Activated gamma-delta T cell treated with Interleukin-2 at 50 U/mL for 16 hours (primary cell): ENCODE results near the gene KCNK4.
"Not testable (repeated sequence)": the region's sequence is repeated elsewhere in the genome, so short reads cannot be mapped to it uniquely, and the experiment has no call there.

Experiments
- DNase-seq: peaks from one replicate; pipeline ENCODE4 v3.0.0-alpha.2; 2020

Gene KCNK4

DNA sequence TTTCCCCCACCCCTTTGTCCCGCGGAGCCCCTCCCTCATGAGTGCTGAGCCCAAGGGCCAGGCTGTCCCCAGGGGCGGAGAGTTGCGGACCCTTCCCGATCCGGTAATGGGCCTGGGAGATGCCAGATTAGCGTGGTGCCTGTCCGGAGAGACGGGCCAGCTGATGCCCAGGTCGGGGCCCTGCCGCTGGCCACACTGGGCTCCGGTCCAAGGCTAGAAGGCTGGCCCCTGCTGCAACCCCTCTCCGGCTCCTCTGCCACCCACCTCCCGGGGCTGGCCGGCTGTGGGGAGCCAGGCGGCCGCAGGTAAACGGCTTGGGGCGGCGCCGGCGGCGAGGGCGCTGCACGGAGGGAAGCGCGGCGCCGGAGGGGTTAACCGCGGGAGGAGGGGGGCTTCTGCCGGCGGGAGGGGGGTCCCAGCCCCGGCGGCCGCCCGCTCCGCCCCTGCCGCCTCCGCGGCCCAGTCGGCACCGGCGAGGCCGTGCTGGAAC is at the start of gene KCNK4:
TSS of gene KCNK4 (plus strand) at position 41 of the 490 bp plus-strand sequence. CDS start 1,717 bp downstream, outside the sequence.
- DNase-seq: no peak

GRCh38 chr11:64241491-64242374 is 49.4 kb upstream of the KCNK4 start:
- no peak for DNase-seq

- no peak for DNase-seq
Observed at GRCh38 chr11:64243236-64243854, 47.8 kb upstream of the KCNK4 start.

DNA sequence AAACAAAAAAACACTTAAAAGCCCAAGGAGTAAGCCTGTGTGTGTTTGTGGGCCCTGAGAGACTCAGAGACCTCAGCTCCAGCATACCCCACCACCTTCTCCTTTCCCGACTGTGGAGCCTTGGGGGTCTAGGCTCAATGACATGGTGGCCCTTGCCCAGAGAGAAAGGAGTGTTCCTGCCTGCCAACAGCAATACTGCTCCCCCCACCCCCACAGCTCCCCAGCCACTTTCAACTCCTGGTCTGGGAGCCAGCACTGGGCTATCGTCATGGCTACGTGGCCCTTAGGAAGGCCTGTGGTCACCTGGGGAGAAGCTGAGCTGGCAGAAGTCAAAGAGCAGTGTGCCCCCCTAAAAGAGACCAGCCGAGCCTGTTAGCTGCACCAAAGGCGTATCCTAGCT is 47.0 kb upstream of the KCNK4 start:
- no peak for DNase-seq

- DNase-seq: no peak
Observed at GRCh38 chr11:64244966-64245365, 46.1 kb upstream of the KCNK4 start.

- DNase-seq: peak; percentile 73
Observed at GRCh38 chr11:64245401-64245796, 45.7 kb upstream of the KCNK4 start.

GRCh38 chr11:64245797-64246620 is 45.1 kb upstream of the KCNK4 start:
- peak; percentile 70 for DNase-seq

GRCh38 chr11:64246621-64246870 is 44.6 kb upstream of the KCNK4 start:
- DNase-seq: not testable (repeated sequence)

GRCh38 chr11:64246871-64247728 is 44.0 kb upstream of the KCNK4 start, which contains the start of gene PPP1R14B:
TSS of gene PPP1R14B (minus strand) at chr11:64246943. CDS start at chr11:64246673, 270 bp downstream.
- DNase-seq: peak; percentile 79

DNA sequence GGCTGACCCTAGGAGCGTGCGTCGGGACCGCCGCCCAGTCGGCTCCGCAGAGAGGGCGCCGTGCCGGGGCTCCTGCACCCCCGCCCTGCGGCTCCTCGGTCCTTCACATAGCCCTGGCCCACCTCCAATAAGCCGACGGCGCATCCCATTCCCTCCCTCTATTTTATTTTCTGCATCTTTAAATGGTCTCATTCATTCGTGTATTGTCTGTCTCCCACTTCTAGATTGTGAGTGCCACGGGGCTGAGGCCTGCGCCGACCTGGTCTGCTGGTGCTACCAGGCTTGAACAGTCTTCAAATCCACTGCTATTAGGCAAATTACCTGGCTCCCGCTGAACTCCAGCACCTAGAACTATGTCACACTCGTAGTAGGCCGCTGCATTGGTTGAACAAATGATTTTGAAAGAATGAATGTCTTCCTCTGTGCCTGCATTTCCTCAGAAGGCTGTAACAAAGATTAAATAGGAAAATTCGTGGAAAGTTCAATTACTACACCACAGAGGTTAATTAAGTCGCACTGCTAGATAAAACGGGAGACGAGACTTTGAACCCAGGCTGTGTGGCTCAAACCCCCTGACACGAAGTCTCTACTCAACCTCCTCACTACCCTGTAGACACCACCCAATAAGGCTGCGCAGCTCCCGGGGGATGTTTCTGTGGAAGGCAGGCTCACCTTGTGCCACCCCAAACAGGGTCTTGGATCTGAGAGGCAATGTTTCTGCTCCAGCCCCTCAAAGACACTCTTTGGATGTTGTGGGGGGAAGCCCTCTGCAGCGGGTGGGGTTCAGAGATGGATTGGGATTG is 43.2 kb upstream of the KCNK4 start:
- DNase-seq: no peak

GRCh38 chr11:64248578-64248977 is 42.5 kb upstream of the KCNK4 start:
- DNase-seq: no peak

DNA sequence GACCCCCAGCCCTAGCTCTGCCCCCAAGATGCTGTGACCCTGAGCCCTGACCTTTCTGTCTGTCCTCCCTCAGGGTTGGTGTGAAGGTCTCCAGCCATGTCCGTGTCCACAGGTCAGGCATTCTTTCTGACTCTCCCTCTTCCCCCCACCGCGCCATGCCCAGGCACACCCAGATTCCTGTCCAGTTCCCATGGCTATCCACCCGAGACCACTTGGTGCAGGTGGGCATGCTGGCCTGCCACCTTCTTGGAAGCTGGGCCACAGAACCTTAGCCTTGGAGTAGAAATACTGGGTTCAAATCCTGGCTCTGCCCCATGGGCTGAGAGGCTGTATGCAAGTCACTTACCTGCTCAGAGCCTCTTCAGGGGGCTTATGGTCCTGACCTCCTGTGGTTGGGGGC is 42.1 kb upstream of the KCNK4 start:
- no peak for DNase-seq

GRCh38 chr11:64249563-64250414 is 41.3 kb upstream of the KCNK4 start:
- DNase-seq: no peak

- no peak for DNase-seq
Observed at GRCh38 chr11:64250415-64251015, 40.6 kb upstream of the KCNK4 start.

DNA sequence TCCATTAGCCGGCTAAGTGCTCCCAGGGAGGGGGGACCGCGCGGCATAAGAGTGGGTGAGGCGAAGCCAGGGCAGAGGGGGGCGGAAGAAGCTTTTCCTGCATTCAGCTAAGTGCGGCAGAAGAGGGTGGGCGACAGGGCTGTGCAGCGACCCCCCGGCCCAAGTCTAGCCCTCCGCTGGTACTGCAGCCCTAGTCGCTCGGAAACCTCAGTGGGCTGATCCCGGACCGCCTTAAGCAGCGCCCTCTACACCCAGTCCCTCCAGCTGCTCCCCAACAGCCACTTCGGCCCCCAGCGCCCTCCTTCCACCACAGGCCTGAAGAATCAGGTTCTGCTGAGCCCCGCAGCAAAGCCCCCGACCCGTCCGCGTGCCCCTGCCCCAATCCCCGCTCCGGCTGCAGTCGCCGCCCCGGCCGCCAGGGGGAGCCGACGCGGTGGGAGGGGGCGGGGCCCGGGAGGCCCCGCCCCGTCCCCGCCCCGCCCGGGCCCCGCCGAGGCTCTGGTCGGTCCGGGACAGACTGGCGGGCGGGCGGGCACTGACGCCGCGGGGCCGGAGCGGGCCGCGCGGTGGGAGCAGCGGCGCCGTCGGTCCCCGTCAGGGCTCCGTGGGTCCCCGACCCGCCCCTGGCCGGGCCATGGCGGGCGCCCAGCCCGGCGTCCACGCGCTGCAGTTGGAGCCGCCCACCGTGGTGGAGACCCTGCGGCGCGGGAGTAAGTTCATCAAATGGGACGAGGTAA is 39.9 kb upstream of the KCNK4 start, which contains the start of gene PLCB3:
TSS of gene PLCB3 (plus strand) at position 515 of the 737 bp plus-strand sequence. CDS start at position 635, 120 bp downstream.
- peak; percentile 59 for DNase-seq

DNA sequence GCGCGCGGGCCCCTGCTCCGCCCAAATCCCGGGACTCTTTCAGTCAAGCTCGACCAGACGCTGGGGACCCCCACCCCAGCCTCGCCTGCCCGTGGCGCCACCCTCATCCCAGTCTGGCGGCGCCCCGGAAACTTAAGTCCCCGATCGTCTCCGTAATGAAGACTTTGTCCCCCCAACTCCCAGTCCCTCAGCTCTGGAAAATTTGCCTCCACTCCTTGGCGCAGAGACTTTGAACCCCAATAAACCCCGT is 39.4 kb upstream of the KCNK4 start:
- no peak for DNase-seq

GRCh38 chr11:64252003-64252872 is 38.9 kb upstream of the KCNK4 start:
- DNase-seq: no peak

- DNase-seq: no peak
Observed at GRCh38 chr11:64253043-64253442, 38.1 kb upstream of the KCNK4 start.
